HEK293 (cell line): Measurements from ENCODE around the gene ROBO1.

ENCODE experiments used
- WT1 ChIP-seq: fragments of 450-650 bp; formaldehyde crosslinking; IDR thresholded peaks from 2 replicates; pipeline ENCODE4 v1.5.1; 2016; ENCODE audit warnings: missing biosample characterization, missing genetic modification characterization
- ZBTB48 ChIP-seq: fragments of 450-650 bp; formaldehyde crosslinking; IDR thresholded peaks from 2 replicates; pipeline ENCODE4 v1.5.1; 2016; ENCODE audit warnings: missing biosample characterization, missing genetic modification characterization
- ZNF121 ChIP-seq: fragments of 450-650 bp; formaldehyde crosslinking; IDR thresholded peaks from 2 replicates; pipeline ENCODE4 v1.5.1; 2016; ENCODE audit warnings: missing biosample characterization, missing genetic modification characterization
- ZNF174 ChIP-seq: fragments of 450-650 bp; formaldehyde crosslinking; IDR thresholded peaks from 2 replicates; pipeline ENCODE4 v1.5.0; 2017; ENCODE audit warnings: missing biosample characterization, mild to moderate bottlenecking, missing genetic modification characterization
- ZNF184 ChIP-seq: fragments of 450-650 bp; IDR thresholded peaks from 2 replicates; pipeline ENCODE4 v1.5.1; 2018; ENCODE audit warnings: missing biosample characterization, mild to moderate bottlenecking, missing genetic modification characterization
- ZNF19 ChIP-seq: fragments of 450-650 bp; formaldehyde crosslinking; IDR thresholded peaks from 2 replicates; pipeline ENCODE4; 2016; ENCODE audit warnings: missing biosample characterization, missing genetic modification characterization, low read depth
- ZNF2 ChIP-seq: fragments of 450-650 bp; formaldehyde crosslinking; IDR thresholded peaks from 2 replicates; pipeline ENCODE4 v1.5.1; 2016; ENCODE audit warnings: missing biosample characterization, missing genetic modification characterization
- ZNF223 ChIP-seq: fragments of 450-650 bp; formaldehyde crosslinking; IDR thresholded peaks from 2 replicates; pipeline ENCODE4 v1.5.1; 2016; ENCODE audit warnings: missing biosample characterization, missing genetic modification characterization
- ZNF341 ChIP-seq: fragments of 450-650 bp; formaldehyde crosslinking; IDR thresholded peaks from 2 replicates; pipeline ENCODE4; 2016; ENCODE audit warnings: low read depth, missing biosample characterization, missing genetic modification characterization
- ZNF366 ChIP-seq: fragments of 450-650 bp; formaldehyde crosslinking; conservative IDR thresholded peaks from 2 replicates; pipeline ENCODE4 v1.5.1; 2016; ENCODE audit warnings: missing biosample characterization, missing genetic modification characterization
- ZNF501 ChIP-seq: fragments of 450-650 bp; formaldehyde crosslinking; IDR thresholded peaks from 2 replicates; pipeline ENCODE4 v1.5.1; 2016; ENCODE audit warnings: missing biosample characterization, missing genetic modification characterization
- ZNF530 ChIP-seq: fragments of 450-650 bp; formaldehyde crosslinking; IDR thresholded peaks from 2 replicates; pipeline ENCODE4 v1.5.1; 2016; ENCODE audit warnings: low read depth, missing biosample characterization, missing genetic modification characterization
- ZNF555 ChIP-seq: fragments of 450-650 bp; formaldehyde crosslinking; conservative IDR thresholded peaks from 2 replicates; pipeline ENCODE4 v1.5.1; 2017; ENCODE audit warnings: missing biosample characterization, mild to moderate bottlenecking, missing genetic modification characterization, inconsistent platforms
- ZNF600 ChIP-seq: fragments of 450-650 bp; formaldehyde crosslinking; IDR thresholded peaks from 2 replicates; pipeline ENCODE4 v1.5.1; 2016; ENCODE audit warnings: missing biosample characterization, missing genetic modification characterization
- ZNF658 ChIP-seq: fragments of 450-650 bp; formaldehyde crosslinking; IDR thresholded peaks from 2 replicates; pipeline ENCODE4; 2016; ENCODE audit warnings: missing biosample characterization, missing genetic modification characterization
- ZNF660 ChIP-seq: fragments of 450-650 bp; IDR thresholded peaks from 2 replicates; pipeline ENCODE4 v1.5.1; 2018; ENCODE audit warnings: missing biosample characterization, mild to moderate bottlenecking, missing genetic modification characterization
- ZNF747 ChIP-seq: fragments of 450-650 bp; formaldehyde crosslinking; IDR thresholded peaks from 2 replicates; pipeline ENCODE4 v1.5.1; 2016; ENCODE audit warnings: missing biosample characterization, missing genetic modification characterization
- ZNF776 ChIP-seq: fragments of 450-650 bp; formaldehyde crosslinking; IDR thresholded peaks from 2 replicates; pipeline ENCODE4 v1.5.0; 2017; ENCODE audit warnings: missing biosample characterization, missing genetic modification characterization, borderline replicate concordance
- ZNF785 ChIP-seq: fragments of 450-650 bp; formaldehyde crosslinking; IDR thresholded peaks from 2 replicates; pipeline ENCODE4 v1.5.1; 2016; ENCODE audit warnings: missing biosample characterization, missing genetic modification characterization
- ZNF830 ChIP-seq: fragments of 450-650 bp; IDR thresholded peaks from 2 replicates; pipeline ENCODE4 v1.5.0; 2018; ENCODE audit warnings: missing biosample characterization, missing genetic modification characterization, low read depth, mild to moderate bottlenecking, moderate library complexity
- ZSCAN23 ChIP-seq: fragments of 450-650 bp; formaldehyde crosslinking; IDR thresholded peaks from 2 replicates; pipeline ENCODE4 v1.5.1; 2016; ENCODE audit warnings: missing biosample characterization, missing genetic modification characterization
- ZXDB ChIP-seq: fragments of 450-650 bp; formaldehyde crosslinking; IDR thresholded peaks from 2 replicates; pipeline ENCODE4 v1.5.1; 2016; ENCODE audit warnings: missing biosample characterization, missing genetic modification characterization
- TF ChIP-seq, protein P1 (sequence below): fragments of 450-650 bp; formaldehyde crosslinking; IDR thresholded peaks from 2 replicates; pipeline ENCODE4 v1.5.1; 2016; ENCODE audit warnings: missing biosample characterization, missing genetic modification characterization
- TF ChIP-seq, protein P2 (sequence below): fragments of 450-650 bp; formaldehyde crosslinking; IDR thresholded peaks from 2 replicates; pipeline ENCODE4 v1.5.1; 2016; ENCODE audit warnings: missing biosample characterization, missing genetic modification characterization
- TF ChIP-seq, protein P3 (sequence below): fragments of 450-650 bp; formaldehyde crosslinking; IDR thresholded peaks from 2 replicates; pipeline ENCODE4 v1.5.1; 2016; ENCODE audit warnings: missing biosample characterization, missing genetic modification characterization
- TF ChIP-seq, protein P4 (sequence below): fragments of 450-650 bp; formaldehyde crosslinking; IDR thresholded peaks from 2 replicates; pipeline ENCODE4 v1.5.1; 2016; ENCODE audit warnings: missing biosample characterization, missing genetic modification characterization
- TF ChIP-seq, protein P5 (sequence below): fragments of 450-650 bp; formaldehyde crosslinking; IDR thresholded peaks from 2 replicates; pipeline ENCODE4 v1.5.1; 2016; ENCODE audit warnings: missing biosample characterization, missing genetic modification characterization
- TF ChIP-seq, protein P6 (sequence below): fragments of 450-650 bp; formaldehyde crosslinking; IDR thresholded peaks from 2 replicates; pipeline ENCODE4 v1.5.1; 2016; ENCODE audit warnings: missing biosample characterization, missing genetic modification characterization, borderline replicate concordance

Gene ROBO1

DNA sequence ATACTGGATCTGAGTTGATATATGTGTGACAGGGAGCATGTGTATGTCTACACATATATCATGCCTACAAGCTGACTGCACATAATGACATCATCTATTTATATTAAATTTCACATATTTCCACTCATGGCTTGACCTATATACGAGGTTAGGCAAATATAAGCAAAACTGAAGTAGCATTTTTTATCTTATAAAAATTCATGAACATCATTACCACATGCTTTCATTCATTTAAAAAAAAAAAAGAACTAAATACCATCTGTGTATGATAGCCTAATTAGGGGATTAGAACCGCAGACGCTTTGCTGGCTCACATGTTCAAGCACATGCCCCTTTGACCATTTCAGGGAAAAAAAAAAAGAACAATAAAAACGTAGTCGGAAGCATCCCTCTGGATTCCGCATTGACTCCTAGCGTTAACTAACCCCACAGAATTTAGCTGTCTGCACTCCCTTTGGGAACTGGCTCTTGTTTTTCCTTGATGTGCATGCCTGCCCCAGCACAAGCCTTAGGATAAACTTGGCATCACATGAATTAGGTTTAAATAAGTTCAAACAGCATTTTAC lies 888.4 kb downstream of the ROBO1 start (continued):
- TF ChIP-seq ZNF600 (tag by site-specific recombination) (0 out of 2 replicates have a peak, but pooled peaks have one; percentile 17), ZNF555 (tag by site-specific recombination) (no peak), ZNF830 (no peak), ZNF2 (tag by site-specific recombination) (no peak), ZNF747 (no peak), ZNF776 (tag by site-specific recombination) (no peak), ZBTB48 (tag by site-specific recombination) (no peak), ZNF501 (tag by site-specific recombination) (no peak), ZNF366 (tag by site-specific recombination) (no peak), ZNF223 (no peak), ZNF184 (tag by site-specific recombination) (no peak), ZXDB (peak; percentile 33; the same call in 1 of the 2 replicates), ZSCAN23 (tag by site-specific recombination) (no peak), ZNF174 (tag by site-specific recombination) (no peak), ZNF660 (tag by site-specific recombination) (no peak), ZNF530 (tag by site-specific recombination) (no peak), ZNF341 (tag by site-specific recombination) (no peak), ZNF121 (tag by site-specific recombination) (no peak), ZNF658 (no peak), ZNF19 (tag by site-specific recombination) (no peak), WT1 (tag by site-specific recombination) (peak; percentile 47; the same call in 1 of the 2 replicates), ZNF785 (tag by site-specific recombination) (no peak)
- TF ChIP-seq, protein P1, sequence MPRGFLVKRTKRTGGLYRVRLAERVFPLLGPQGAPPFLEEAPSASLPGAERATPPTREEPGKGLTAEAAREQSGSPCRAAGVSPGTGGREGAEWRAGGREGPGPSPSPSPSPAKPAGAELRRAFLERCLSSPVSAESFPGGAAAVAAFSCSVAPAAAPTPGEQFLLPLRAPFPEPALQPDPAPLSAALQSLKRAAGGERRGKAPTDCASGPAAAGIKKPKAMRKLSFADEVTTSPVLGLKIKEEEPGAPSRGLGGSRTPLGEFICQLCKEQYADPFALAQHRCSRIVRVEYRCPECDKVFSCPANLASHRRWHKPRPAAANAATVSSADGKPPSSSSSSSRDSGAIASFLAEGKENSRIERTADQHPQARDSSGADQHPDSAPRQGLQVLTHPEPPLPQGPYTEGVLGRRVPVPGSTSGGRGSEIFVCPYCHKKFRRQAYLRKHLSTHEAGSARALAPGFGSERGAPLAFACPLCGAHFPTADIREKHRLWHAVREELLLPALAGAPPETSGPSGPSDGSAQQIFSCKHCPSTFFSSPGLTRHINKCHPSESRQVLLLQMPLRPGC (tag by site-specific recombination): 0 out of 2 replicates have a peak, but pooled peaks have one; percentile 26
- TF ChIP-seq, protein P2, sequence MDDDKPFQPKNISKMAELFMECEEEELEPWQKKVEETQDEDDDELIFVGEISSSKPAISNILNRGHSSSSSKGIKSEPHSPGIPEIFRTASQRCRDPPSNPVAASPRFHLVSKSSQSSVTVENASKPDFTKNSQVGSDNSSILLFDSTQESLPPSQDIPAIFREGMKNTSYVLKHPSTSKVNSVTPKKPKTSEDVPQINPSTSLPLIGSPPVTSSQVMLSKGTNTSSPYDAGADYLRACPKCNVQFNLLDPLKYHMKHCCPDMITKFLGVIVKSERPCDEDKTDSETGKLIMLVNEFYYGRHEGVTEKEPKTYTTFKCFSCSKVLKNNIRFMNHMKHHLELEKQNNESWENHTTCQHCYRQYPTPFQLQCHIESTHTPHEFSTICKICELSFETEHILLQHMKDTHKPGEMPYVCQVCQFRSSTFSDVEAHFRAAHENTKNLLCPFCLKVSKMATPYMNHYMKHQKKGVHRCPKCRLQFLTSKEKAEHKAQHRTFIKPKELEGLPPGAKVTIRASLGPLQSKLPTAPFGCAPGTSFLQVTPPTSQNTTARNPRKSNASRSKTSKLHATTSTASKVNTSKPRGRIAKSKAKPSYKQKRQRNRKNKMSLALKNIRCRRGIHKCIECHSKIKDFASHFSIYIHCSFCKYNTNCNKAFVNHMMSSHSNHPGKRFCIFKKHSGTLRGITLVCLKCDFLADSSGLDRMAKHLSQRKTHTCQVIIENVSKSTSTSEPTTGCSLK (tag by site-specific recombination): no peak
- TF ChIP-seq, protein P3, sequence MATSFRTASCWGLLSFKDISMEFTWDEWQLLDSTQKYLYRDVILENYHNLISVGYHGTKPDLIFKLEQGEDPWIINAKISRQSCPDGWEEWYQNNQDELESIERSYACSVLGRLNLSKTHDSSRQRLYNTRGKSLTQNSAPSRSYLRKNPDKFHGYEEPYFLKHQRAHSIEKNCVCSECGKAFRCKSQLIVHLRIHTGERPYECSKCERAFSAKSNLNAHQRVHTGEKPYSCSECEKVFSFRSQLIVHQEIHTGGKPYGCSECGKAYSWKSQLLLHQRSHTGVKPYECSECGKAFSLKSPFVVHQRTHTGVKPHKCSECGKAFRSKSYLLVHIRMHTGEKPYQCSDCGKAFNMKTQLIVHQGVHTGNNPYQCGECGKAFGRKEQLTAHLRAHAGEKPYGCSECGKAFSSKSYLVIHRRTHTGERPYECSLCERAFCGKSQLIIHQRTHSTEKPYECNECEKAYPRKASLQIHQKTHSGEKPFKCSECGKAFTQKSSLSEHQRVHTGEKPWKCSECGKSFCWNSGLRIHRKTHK: no peak
- TF ChIP-seq, protein P4, sequence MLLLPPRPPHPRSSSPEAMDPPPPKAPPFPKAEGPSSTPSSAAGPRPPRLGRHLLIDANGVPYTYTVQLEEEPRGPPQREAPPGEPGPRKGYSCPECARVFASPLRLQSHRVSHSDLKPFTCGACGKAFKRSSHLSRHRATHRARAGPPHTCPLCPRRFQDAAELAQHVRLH (tag by site-specific recombination): no peak
- TF ChIP-seq, protein P5, sequence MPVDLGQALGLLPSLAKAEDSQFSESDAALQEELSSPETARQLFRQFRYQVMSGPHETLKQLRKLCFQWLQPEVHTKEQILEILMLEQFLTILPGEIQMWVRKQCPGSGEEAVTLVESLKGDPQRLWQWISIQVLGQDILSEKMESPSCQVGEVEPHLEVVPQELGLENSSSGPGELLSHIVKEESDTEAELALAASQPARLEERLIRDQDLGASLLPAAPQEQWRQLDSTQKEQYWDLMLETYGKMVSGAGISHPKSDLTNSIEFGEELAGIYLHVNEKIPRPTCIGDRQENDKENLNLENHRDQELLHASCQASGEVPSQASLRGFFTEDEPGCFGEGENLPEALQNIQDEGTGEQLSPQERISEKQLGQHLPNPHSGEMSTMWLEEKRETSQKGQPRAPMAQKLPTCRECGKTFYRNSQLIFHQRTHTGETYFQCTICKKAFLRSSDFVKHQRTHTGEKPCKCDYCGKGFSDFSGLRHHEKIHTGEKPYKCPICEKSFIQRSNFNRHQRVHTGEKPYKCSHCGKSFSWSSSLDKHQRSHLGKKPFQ (tag by site-specific recombination): no peak
- TF ChIP-seq, protein P6, sequence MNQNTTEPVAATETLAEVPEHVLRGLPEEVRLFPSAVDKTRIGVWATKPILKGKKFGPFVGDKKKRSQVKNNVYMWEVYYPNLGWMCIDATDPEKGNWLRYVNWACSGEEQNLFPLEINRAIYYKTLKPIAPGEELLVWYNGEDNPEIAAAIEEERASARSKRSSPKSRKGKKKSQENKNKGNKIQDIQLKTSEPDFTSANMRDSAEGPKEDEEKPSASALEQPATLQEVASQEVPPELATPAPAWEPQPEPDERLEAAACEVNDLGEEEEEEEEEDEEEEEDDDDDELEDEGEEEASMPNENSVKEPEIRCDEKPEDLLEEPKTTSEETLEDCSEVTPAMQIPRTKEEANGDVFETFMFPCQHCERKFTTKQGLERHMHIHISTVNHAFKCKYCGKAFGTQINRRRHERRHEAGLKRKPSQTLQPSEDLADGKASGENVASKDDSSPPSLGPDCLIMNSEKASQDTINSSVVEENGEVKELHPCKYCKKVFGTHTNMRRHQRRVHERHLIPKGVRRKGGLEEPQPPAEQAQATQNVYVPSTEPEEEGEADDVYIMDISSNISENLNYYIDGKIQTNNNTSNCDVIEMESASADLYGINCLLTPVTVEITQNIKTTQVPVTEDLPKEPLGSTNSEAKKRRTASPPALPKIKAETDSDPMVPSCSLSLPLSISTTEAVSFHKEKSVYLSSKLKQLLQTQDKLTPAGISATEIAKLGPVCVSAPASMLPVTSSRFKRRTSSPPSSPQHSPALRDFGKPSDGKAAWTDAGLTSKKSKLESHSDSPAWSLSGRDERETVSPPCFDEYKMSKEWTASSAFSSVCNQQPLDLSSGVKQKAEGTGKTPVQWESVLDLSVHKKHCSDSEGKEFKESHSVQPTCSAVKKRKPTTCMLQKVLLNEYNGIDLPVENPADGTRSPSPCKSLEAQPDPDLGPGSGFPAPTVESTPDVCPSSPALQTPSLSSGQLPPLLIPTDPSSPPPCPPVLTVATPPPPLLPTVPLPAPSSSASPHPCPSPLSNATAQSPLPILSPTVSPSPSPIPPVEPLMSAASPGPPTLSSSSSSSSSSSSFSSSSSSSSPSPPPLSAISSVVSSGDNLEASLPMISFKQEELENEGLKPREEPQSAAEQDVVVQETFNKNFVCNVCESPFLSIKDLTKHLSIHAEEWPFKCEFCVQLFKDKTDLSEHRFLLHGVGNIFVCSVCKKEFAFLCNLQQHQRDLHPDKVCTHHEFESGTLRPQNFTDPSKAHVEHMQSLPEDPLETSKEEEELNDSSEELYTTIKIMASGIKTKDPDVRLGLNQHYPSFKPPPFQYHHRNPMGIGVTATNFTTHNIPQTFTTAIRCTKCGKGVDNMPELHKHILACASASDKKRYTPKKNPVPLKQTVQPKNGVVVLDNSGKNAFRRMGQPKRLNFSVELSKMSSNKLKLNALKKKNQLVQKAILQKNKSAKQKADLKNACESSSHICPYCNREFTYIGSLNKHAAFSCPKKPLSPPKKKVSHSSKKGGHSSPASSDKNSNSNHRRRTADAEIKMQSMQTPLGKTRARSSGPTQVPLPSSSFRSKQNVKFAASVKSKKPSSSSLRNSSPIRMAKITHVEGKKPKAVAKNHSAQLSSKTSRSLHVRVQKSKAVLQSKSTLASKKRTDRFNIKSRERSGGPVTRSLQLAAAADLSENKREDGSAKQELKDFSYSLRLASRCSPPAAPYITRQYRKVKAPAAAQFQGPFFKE (tag by site-specific recombination): no peak
